ENCODE measurements around the gene MON1A. TPM values are rescaled to one million over a fixed set of nuclear protein-coding genes. Genes with fewer than 3 reads are reported as not detected.

The MON1A gene
- total and polyA plus RNA-seq, 10 of the 15 experiments (the other 5 are each of a cell fraction or from before 2014, with no cell fraction given) = 1.3 to 10.5 (median 7.7) TPM

GRCh38 chr3:49942651-49943050, 13.0 kb upstream of the MON1A start (continued):
- TF ChIP-seq CUX1 (IDR thresholded peaks at IDR 0.05; ENCODE audit: insufficient replicate concordance, low read depth, low read length) (no peak), CREM (IDR thresholded peaks at IDR 0.05; ENCODE audit: low read depth) (0 out of 2 replicates have a peak, but pooled peaks have one; percentile 30), CTCF (IDR thresholded peaks at IDR 0.05 in 2 of 3, conservative IDR thresholded peaks at IDR 0.05 in 1 of 3; ENCODE audit: control insufficient read depth in 2 of 3, extremely low read depth in 1 of 3, insufficient read depth in 1 of 3, low read depth in 3 of 3, low read length in 3 of 3) (no peak), FOS (IDR thresholded peaks at IDR 0.05; ENCODE audit: borderline replicate concordance, extremely low read depth, insufficient read length) (no peak), ZNF207 (IDR thresholded peaks at IDR 0.05; ENCODE audit: borderline replicate concordance) (no peak), BHLHE40 (IDR thresholded peaks at IDR 0.05; ENCODE audit: borderline replicate concordance in 1 of 2, low read depth in 2 of 2, low read length in 1 of 2) (0 out of 4 replicates have a peak, but pooled peaks of 1 of the 2 experiments have one; percentile 4), RCOR1 (conservative IDR thresholded peaks at IDR 0.05; ENCODE audit: low read depth, low read length) (no peak), NFYB (IDR thresholded peaks at IDR 0.05; ENCODE audit: insufficient read depth, low read depth, low read length) (no peak), KDM1A (IDR thresholded peaks at IDR 0.05; ENCODE audit: borderline replicate concordance) (no peak)
